ENCODE data around the gene CNTN4. TPM values are rescaled to one million over a fixed set of nuclear protein-coding genes. Genes with fewer than 3 reads are reported as not detected.

Gene CNTN4
- total RNA-seq, 1 donor from 2014 or later, result 56.9 TPM

DNA sequence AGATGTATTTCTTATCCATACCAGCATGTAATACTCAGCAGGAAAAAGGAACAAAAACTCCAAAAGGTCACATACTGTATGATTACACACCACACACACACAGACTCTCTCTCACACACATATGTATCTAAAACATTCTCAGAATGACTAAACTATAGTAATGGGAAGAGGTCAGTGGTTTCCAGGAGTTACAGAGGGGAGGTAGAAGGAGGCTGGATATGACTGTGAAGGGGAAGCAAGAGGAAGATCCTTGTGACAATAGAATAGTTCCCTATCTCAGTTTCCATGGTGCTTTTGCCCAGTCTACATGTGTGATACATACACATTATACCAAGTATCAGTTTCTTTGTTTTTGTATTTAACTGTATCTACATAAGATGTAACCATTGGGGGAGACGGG is 821.4 kb downstream of the CNTN4 start:
- DNase-seq, result no peak

DNA sequence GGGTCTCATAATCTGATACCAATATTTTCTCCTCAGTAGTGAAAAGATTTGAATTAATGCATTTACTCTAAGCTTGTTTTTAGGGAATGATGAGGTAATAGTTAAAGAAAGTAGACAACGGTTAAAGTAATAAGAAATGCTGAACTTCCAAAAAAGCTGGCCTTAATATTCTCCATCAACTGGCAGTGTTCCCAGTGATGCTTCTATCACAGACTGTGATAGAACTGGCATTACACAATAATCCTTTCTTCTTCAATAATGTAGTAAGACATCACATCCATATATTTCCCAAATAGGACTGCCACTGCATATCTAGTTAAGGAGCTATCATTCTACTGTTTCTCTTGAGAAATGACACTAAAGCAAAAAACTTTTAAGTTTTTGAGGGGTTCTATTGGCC is 822.8 kb downstream of the CNTN4 start:
- no peak for DNase-seq

DNA sequence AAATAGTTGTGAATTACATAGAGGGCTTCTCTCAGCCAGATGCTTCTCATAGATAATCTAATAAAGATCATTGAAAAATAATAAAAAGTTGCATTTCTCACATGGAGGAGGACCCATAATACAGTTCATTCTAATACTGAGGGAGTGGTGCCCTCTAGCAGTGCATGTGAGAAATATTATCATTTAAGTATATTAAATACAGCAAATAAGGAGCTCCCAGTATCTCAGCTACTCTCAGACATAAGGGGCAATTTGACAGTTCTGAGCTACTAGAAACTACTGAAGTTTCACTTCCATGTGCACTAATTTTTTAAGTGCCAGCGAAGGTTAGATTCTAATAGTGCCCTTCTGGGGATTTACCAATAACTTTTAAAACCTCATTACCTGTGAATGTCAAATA is 823.2 kb downstream of the CNTN4 start:
- no peak for DNase-seq

DNA sequence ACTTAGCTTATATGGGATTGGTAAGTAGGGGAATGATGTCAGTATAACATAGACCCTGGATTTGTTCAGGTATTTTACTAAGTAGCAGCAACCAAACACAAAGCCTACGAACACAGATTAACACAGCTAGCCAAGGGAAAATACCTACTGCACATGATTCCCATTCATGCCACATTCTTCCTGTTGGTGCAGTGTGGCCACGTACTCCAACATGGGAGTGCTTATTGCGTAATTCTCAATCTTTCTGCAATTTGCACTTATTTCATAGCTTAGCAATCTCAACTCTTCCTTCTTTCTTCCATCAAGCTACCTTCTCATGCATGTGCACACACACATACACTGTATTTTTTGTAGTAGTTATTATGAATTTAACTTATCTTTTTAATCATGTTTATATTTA is 824.7 kb downstream of the CNTN4 start:
- no peak for DNase-seq

DNA sequence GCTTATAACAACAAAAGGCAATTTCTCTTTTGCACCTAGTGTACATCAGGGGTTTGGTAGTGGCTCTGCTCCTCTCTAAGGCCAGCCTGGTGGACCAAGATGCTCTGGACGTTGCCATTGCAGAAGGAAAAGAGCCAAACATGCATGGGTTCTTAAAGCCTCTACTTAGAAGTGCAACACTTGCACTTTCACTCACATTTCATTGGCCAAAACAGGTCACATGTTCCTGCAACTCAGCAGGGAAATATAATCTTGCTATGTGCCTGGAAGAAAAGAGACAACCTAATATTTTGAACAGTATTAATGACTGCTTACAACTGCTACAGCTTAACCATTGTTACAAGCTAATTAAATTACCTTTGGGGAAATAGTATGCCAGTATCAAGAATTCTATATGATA is 828.6 kb downstream of the CNTN4 start:
- DNase-seq, result no peak

DNA sequence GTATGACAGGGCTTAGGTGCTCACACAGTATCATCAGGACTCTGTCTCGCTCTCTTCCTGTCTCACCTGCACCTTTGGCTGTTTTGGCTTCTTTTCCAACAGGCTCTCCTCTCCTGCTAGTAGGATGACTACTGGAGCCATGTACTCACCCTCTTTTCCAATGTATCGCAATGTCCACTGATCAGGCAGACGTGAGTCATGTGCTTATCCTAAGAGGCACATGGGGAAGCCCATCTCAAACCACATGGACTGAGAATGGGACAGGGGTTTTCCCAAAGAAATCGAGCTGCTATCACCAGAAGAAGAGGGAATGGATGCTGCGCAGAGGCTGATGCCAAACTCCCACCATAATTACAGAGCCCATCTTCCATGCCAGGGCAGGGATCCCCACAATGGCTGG is 830.9 kb downstream of the CNTN4 start:
- DNase-seq, result no peak

DNA sequence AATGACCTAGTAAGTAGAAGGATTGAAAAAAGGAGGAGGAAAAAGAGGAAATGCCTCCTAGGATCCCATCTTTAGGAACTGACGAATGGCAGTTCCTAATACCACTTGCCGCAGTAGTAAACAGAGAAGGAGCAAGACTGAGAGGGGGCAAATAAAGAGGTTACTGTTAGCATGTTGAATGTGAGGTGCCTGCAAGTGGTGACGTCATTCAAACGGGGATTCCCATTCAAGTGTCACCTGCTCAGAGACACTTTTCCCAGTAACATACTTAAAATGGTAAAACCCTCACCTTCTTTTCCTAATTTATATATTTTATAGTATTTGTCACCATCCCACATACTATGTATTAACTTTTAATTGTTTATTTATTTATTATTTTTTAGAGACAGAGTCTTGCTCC is 832.6 kb downstream of the CNTN4 start:
- DNase-seq, result no peak

DNA sequence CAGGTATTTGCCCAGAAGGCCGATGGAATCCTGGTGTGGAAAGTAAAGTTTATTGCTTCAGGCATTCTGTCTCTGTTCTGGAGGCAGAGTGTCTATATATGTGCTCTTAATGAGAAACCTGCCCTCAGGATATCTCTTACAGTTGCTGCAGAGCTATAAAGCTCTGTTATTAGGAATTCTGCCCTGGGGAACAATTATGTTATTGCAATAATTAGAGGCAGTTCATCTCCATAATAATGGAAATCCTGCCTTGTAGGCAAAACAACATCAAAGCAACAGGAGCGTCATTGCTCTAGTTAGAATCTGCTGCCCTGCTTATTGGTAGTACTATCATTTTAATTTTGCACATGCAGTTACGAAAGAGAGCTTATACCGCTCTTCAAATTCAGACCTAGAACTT is 835.9 kb downstream of the CNTN4 start:
- DNase-seq, result no peak

DNA sequence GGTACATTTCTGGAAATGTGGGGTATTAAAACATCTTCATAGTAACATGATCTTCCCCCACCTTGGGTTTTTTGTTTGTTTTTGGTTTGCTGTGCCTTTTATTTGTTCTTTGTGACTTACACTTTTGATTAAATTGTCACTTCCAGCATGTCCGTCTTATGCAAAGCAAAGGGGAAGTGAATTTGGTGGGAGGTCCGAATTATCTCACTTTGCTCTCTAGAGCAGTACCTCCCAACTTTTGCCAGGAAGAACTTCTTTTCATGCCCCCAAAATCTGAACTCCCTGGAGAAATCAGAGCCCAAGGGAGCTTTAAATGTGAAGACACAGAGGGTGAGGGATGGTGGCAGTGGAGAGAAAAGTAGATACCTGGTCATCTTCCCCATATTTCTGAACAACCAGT is 838.4 kb downstream of the CNTN4 start:
- no peak for DNase-seq

DNA sequence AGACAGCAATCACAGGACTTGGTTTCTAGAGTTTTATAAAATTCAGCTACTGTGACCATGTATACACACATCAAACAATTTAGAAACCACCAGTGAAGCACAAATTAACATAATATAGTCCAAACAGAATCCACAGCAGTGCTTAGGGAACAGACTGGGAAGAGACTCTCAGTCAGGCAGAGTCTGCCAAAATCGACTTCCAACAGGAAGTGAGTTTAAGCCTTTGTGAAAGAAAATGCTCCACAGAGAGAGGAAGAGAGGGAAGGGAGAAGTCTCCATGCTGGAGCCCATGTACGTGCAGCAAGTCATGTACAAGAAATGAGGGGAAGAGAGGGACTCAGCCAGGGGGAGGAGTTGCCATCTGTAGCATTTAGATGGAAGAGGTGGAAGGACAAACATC is 838.9 kb downstream of the CNTN4 start:
- no peak for DNase-seq

DNA sequence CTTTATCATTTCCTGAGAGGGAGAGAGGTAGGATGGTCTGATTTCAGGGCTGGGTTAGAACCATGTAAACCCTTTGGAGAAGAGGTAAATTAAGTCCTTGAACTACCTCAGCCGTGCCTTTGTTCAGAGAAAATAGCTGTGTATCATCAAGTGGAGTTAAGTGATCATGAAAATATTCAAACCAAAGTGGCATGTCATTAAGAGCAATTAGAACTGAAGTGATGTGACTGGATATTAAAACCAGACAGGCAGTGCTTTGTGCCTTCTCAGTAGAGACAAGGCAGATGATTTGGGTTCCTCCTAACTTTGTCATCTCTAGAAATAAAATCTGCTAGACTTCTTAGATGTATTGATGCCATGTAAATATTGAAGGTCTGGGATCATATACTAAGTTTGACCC is 840.0 kb downstream of the CNTN4 start:
- no peak for DNase-seq

DNA sequence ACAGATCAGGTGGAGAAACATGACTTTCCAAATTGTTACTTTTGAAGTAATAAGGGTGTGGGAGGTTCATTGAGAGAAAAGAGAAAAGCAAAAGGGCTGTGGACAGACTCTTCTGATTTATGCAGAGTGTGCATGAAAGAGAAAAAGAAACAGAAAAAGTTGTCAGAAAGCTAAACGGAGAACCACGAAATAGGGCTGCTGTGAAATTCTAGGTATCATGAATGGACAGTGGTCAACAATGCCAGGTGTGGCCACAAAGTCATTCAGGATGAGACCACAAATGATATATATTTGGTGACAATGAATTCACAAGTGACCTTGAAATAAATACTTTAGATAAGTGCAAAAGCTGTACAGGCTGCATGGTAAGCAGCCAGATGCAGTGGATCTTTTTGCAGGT is 841.4 kb downstream of the CNTN4 start:
- no peak for DNase-seq

DNA sequence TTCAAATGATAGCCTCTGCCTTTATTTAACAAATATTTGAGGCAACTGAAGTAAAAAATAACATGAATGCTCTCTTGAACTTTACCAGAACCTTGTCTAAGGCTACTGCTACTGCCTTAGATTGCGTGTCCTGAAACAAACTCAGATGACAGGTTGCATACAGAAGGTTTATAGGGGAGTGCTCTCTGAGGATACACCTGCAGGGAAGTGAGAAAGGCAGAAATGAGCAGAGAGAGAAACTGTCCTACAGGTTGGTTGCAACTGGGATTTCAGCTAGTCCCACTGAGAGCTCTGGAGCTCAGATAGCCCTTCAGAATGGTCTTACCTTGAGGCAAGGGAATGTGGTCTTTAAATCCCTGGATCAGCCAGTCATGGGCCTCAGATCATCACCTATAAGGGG is 846.0 kb downstream of the CNTN4 start:
- no peak for DNase-seq

DNA sequence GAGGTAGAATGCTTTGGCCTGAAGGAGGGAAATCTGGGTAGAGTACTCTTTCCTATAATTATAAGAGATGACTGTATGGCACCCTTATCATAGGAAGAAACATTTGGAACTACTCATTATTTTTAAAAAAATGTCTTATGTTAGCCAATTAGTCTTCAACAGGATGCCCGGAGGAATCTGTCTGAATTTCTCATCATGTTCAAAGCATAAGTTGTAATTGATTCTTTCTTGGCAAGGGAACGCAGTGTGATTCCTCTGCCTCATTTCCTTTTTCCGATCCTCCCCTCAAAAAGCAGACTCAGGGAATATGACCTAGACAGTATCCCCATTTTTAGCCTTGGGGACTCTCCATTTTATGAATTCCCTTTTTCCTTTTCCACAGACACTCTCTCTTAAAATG is 846.5 kb downstream of the CNTN4 start:
- DNase-seq, result no peak

DNA sequence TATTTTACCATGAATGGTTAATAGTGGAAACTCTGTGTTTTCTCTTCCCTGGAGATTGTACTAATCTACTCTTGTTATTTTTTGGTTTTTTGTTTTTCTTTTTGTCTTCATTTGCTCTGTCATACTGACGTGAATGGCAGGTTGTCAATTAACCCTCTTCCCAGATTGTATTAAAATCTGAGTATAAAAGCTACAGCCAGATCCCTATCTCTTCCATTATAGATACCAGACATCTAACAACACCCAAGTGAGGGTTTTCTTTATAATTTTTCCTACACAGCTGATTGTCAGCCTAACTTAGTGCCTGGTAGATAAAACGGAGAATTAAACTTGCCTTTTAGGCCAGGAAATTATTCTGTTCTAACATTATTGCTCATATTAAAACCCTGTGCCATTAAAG is 848.9 kb downstream of the CNTN4 start:
- DNase-seq, result no peak

DNA sequence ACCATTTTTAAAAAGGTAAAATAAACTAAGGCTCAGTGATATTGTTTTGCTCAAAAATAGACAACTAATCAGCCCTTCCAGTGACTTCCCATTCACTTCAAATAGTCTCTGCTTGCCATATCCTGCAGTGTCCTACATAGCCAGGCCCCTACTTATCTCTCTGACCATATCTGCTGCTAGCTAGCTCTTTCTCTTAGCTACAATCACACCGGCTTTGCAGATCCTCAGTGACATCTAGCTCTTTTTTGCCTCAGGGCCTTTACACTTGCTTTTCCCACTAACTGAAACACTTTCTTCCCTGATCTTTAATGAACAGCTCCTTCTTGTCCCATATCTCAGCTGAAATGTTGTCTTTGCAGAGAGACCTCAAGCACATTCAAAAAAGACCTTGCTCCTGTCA is 850.2 kb downstream of the CNTN4 start:
- no peak for DNase-seq

DNA sequence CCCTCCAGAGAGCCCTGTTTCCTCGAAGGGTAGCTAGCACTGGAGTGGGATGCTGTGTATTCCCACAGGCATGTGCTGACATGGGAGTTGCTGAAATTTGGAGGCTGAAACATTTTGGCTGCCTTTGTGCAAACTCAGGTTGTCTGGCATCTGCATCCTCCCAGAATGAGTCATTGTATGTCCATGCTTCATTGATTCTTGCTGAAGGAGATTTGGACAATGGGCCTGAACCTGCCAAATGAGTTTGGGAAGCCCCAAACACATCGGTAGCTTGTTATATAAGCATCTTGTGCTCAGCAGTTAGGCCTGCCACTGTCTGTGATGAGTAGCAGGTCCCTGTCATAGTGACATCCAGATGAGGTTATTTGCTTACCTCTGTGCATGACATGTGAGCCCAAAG is 851.5 kb downstream of the CNTN4 start:
- DNase-seq, result no peak

DNA sequence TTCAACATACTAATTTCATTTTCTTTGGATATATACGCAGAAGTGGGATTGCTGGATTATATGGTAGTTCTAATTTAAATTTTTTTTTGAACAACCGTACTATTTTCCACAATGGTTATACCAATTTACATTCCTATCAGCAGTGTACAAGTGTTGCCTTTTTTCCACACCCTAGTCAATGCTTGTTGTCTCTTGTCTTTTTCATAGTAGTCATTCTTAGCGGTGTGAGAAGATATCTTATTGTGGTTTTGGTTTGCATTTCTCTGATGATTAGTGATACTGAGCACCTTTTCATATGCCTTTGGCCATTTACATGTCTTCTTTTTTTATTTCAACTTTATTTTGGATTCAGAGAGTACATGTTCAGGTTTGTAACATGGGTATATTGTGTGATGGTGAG is 858.4 kb downstream of the CNTN4 start:
- DNase-seq, result no peak

DNA sequence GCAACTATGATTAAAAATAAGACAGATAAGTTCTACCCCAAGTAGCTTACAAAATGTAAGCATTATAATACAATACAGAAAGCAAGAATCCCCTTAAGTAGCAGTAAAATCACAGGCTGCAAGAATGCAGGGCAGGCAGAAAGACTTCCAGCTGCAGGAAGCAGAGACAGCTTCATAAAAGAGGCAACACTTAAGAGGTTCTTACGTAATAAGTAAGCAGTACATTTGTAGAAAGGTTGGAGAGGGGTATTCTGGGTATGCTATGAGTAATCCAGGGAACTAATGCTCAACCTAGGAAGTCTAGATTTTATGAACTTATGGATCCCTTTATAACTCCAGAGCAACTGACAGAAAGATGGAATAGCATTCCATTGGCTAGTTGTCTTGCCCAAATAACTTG is 859.9 kb downstream of the CNTN4 start:
- DNase-seq, result no peak

DNA sequence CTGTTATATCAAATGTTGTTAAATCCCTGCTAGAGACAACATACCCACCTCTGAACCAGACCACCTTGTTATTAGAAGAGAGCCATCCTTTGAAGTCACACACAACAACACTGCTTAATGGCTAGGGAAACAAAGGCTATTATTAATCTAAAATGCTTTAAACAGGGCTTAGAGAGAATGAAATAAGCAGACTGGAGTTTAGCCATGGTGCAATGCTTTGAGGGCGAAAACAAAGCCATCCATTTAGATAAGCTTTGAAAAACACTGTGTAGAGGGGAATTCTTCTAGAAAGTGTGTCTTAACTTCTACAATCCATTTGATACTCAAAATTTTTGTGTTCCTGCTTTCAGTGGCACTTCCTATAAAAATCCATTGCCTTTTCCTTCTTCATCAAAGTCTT is 862.9 kb downstream of the CNTN4 start:
- DNase-seq, result no peak

DNA sequence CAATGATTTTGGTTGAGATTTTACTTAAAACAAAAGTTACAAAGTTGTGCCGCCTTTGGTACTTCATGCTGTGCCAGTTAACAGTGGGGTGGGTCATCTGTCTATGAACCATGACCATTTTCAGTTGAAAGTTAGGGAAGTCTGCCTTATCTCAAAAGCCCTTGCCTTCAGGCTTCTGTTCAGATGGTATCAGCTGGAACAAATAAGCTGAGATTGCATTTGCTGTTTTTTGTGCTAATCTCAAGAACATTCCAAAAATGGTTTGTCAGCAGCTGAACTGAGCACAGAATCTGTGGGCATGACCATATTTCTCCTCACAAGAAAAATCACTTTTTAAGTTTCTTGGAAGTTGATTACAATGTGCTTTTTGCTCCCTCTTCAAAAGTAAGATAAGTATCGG is 869.2 kb downstream of the CNTN4 start:
- DNase-seq, result no peak

DNA sequence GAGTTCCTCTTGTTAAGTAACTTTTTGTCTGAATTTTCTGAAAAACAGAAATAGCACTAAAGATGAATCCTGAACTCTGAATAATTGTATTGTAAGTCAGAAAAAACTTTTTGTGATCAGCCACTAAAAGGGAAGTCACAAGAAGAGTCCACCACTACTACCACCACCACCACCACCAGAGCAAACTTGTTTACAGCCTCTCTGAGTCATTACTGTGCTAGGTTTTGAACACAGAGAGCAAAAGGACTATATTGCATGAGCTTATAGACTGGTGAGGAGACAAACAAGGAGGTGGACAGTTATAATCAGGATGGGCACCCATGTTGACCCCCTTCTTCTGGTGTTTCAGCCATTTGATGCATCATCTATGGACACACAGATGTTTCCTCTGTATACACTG is 869.8 kb downstream of the CNTN4 start:
- DNase-seq, result no peak

DNA sequence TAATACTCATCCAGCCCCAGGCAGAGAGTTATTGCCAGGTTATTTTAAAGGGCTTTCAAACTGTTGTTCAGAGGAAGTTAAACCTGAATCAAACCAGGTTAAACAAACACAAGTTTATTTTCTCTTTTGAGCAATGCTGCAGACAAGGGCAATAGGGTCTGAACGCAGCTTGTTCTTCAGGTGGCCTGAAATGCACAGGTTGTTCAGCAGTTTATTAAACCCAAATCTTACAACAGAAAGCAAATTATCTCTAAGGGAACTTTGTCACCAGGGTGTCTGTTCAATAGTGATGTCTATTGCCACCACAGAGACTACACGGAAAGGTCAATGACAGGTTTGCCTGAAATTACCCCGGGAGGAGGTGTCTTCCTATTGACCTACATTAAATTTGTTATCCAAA is 877.5 kb downstream of the CNTN4 start:
- no peak for DNase-seq

DNA sequence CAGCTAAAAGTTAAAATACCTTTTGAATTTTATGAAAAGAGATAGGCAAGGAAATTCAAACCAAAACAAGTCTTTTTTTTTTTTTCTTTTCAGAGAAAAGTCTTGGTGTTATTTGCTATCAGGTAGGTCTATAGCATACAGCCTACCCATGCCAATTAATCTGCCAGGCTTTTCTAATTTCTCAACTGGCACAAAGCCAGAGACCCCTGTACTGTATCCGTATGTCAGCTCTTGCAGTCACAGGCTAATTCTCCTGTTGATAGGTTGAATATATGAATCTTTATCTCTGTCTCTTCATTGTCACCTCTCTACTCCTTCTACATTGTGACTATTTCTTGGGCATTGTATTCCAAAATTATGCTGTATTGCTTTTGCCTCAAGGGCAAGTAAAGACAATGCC is 878.1 kb downstream of the CNTN4 start:
- DNase-seq, result no peak

DNA sequence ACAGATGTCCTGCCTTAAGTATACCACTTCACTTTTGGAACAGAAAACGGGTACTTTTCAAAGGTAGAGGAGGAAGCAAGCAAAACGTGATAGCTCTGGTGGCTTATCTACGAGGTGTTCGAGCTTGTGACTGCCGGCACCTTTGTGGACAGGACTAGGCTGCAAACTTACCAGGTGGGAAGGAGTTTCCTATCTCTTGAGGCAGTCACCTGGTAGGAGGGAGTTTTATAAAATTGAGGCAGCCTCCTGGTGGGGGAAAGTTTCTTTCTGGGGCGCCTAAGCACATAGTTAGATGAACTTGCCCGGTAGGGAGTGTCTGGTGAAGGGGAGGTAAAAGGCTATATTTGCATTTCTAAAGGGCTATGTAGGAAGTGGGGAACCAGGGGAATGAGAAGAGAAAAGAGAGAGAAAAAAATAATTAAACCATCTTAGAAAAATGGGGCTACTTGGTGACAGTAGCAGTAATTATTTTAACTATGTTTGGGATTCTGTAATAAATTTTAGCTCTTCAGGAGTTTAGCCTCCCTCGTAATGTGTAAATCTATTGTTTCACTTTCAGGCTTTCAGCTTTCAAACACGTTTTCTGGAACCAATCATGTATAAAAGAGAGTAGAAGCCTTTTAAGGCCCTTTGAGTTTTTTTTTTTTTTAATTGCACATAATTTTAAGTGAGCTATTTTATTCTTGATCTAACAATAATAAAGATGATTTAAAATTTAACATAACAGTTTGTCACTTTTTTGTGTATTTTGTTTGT is 880.5 kb downstream of the CNTN4 start:
- no peak for DNase-seq

Measured in occipital lobe (tissue), 2 donors.